Endodermal cell (in vitro differentiated cells): ENCODE results near the gene FDXR. TPM values are rescaled to one million over a fixed set of nuclear protein-coding genes. Genes with fewer than 3 reads are reported as not detected.
A peak's percentile ranks its signal among the peaks of the same experiment; 100 is the strongest.

Experiments
- DNase-seq: peaks from one replicate; pipeline ENCODE4 v3.0.0-alpha.2; 2017
- H3K27ac ChIP-seq: 2 replicates; pipeline ENCODE4 v1.5.1; 2013; ENCODE audit warnings: mild to moderate bottlenecking, low read depth, low read length, moderate library complexity
- H3K27me3 ChIP-seq: 2 replicates; pipeline ENCODE4 v1.6.1; 2013; ENCODE audit warnings: mild to moderate bottlenecking, low read length, moderate library complexity; ENCODE audit not compliant: insufficient read depth, control insufficient read depth, poor library complexity, severe bottlenecking
- H3K36me3 ChIP-seq: 2 replicates; pipeline ENCODE4 v1.7.0; 2013; ENCODE audit warnings: mild to moderate bottlenecking, low read length, moderate library complexity; ENCODE audit not compliant: control insufficient read depth, insufficient read depth
- H3K4me1 ChIP-seq: one replicate; pipeline ENCODE4 v1.7.0; 2013; ENCODE audit warnings: low read length; ENCODE audit not compliant: control insufficient read depth, insufficient read depth
- H3K4me3 ChIP-seq: 2 replicates; pipeline ENCODE4 v1.5.1; 2013; ENCODE audit warnings: mild to moderate bottlenecking, low read length, moderate library complexity
- H3K9ac ChIP-seq: 2 replicates; pipeline ENCODE4 v1.6.1; 2013; ENCODE audit warnings: mild to moderate bottlenecking, low read length, moderate library complexity; ENCODE audit not compliant: poor library complexity, severe bottlenecking; ENCODE audit errors: extremely low read depth
- H3K9me3 ChIP-seq: 2 replicates; pipeline ENCODE4 v1.6.1; 2013; ENCODE audit warnings: mild to moderate bottlenecking, low read length, moderate library complexity; ENCODE audit not compliant: control insufficient read depth
- H3K27ac Mint-ChIP-seq: 2 replicates; pipeline ENCODE4 v1.8.0; 2020; ENCODE audit warnings: mixed read lengths
- H3K27me3 Mint-ChIP-seq: 2 replicates; pipeline ENCODE4 v1.8.0; 2021; ENCODE audit warnings: mild to moderate bottlenecking, mixed read lengths; ENCODE audit not compliant: insufficient read depth
- H3K36me3 Mint-ChIP-seq: 2 replicates; pipeline ENCODE4 v1.8.0; 2020; ENCODE audit warnings: low read depth, mixed read lengths
- H3K4me1 Mint-ChIP-seq: 2 replicates; pipeline ENCODE4 v1.8.0; 2020; ENCODE audit warnings: mixed read lengths
- H3K4me3 Mint-ChIP-seq: 2 replicates; pipeline ENCODE4 v1.8.0; 2020; ENCODE audit warnings: mild to moderate bottlenecking, moderate library complexity, mixed read lengths
- H3K9me3 Mint-ChIP-seq: 2 replicates; pipeline ENCODE4 v1.8.0; 2020; ENCODE audit warnings: mild to moderate bottlenecking, mixed read lengths
- WGBS, 2 experiments: methylation state at CpG; one replicate each; pipeline versions ENCODE4 v1.1.5 to v1.1.7; 2013; ENCODE audit warnings: missing lambda C conversion rate in 2 of 2, mixed read lengths in 1 of 2; ENCODE audit not compliant: insufficient coverage in 1 of 2, insufficient read length in 1 of 2; 5-methylcytosine and 5-hydroxymethylcytosine counted together
- total RNA-seq, 2 donors: library from RNA; stranded (reverse); fragmentation: NEBNext Ultra II Directional in 1 of 2; extraction: Animal tissue kit (Norgen Biotek cat#: 25700) in 1 of 2; gene quantifications; 2 replicates in 1 of 2; 3 replicates in 1 of 2; pipeline ENCODE4 v1.2.1, GENCODE V29; 2021
- TF ChIP-seq, protein P1 (sequence below): fragments of 200-600 bp; sonication (generic); conservative IDR thresholded peaks from 2 replicates; pipeline ENCODE4 v1.5.0; 2021; ENCODE audit warnings: antibody characterized with exemption, mild to moderate bottlenecking

The FDXR gene
- total RNA-seq, 2 donors from 2014 or later, result 17.3 to 19.4 TPM

DNA sequence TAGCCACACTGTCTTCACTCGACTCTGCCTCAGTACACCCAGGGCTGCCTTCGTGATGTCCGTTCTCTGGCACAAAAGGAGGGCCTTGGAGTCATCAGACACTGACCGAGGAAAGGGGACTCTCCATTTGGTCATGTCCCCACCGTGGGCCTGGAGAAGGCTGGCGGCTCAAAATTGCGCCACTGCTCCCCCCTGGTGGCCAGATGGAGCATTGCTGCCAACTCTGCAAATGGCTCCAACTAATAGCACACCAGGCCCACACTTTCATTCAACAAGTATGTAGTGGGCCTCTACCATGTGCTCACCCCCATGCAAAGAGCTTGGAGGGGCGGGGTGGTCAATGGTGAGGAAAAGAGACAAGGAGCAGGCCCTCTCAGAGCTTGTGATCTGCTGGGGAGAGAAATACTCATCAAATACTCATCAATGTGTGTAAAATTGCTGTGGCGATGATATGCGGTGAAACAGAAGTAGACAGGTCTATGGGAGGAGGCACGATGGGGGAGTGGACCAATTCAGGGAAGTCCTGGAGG, 7.9 kb downstream of the FDXR start:
- Histone ChIP-seq H3K4me1 (no peaks in the 10 kb centered on the region), H3K27ac (no peak overlapping the region), H3K36me3 (peaks cover 17% of the 10 kb centered on the region), H3K4me3 (no peak overlapping the region), H3K9ac (no peak overlapping the region), H3K9me3 (no peaks in the 10 kb centered on the region), H3K27me3 (peaks cover 23% of the 10 kb centered on the region)
- WGBS, 2 experiments, result 50% methylated on average over 10 to 11 of the region's 11 CpGs
- Mint-ChIP-seq H3K36me3 (peaks cover 8% of the 10 kb centered on the region), H3K4me3 (no peak overlapping the region), H3K27ac (no peak overlapping the region), H3K27me3 (peaks cover 22% of the 10 kb centered on the region), H3K4me1 (peaks cover 1% of the 10 kb centered on the region), H3K9me3 (no peaks in the 10 kb centered on the region)
- peak; percentile 97 for DNase-seq
- TF ChIP-seq, protein P1, sequence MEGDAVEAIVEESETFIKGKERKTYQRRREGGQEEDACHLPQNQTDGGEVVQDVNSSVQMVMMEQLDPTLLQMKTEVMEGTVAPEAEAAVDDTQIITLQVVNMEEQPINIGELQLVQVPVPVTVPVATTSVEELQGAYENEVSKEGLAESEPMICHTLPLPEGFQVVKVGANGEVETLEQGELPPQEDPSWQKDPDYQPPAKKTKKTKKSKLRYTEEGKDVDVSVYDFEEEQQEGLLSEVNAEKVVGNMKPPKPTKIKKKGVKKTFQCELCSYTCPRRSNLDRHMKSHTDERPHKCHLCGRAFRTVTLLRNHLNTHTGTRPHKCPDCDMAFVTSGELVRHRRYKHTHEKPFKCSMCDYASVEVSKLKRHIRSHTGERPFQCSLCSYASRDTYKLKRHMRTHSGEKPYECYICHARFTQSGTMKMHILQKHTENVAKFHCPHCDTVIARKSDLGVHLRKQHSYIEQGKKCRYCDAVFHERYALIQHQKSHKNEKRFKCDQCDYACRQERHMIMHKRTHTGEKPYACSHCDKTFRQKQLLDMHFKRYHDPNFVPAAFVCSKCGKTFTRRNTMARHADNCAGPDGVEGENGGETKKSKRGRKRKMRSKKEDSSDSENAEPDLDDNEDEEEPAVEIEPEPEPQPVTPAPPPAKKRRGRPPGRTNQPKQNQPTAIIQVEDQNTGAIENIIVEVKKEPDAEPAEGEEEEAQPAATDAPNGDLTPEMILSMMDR, result peak; percentile 90

DNA sequence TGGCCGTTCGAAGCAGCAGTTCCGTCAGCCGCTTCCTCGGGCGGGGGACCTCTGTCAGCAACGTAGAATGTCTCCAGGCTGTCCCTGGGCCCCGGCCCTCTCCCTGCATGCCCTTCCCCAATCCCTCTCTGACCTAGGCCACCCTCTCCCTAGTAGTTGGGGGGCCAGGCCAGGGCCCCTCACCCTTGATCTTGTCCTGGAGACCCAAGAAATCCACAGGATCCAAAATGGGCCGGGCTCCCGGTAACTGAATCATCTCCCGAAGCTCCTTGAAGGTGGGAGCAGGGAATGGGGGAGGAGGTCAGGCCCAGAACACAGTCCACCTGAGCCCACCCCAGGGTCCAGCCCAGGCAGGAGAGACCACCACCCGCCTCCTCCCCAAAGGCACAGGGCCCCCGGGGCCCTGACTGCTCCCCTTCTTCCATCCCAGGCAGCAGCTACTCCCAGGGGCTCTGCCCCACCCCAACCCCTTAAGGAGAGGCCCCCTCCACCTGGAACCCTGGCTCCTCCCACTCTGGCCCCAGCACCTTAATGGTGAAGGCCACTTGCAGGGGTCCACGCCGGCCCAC, 8.4 kb downstream of the FDXR start:
- Histone ChIP-seq H3K4me1 (no peaks in the 10 kb centered on the region), H3K4me3 (no peak overlapping the region), H3K9me3 (no peaks in the 10 kb centered on the region), H3K27me3 (peaks cover 28% of the 10 kb centered on the region), H3K9ac (no peak overlapping the region), H3K27ac (no peak overlapping the region), H3K36me3 (peaks cover 14% of the 10 kb centered on the region)
- TF ChIP-seq, protein P1, result no peak
- H3K27ac Mint-ChIP-seq, result no peak overlapping the region
- no peak overlapping the region for H3K4me3 Mint-ChIP-seq
- WGBS, 2 experiments, result 94% methylated on average over 11 to 15 of the region's 15 CpGs
- H3K9me3 Mint-ChIP-seq, result no peaks in the 10 kb centered on the region
- DNase-seq, result no peak
- peaks cover 1% of the 10 kb centered on the region for H3K4me1 Mint-ChIP-seq
- H3K36me3 Mint-ChIP-seq, result peaks cover 6% of the 10 kb centered on the region
- H3K27me3 Mint-ChIP-seq, result peaks cover 26% of the 10 kb centered on the region

DNA sequence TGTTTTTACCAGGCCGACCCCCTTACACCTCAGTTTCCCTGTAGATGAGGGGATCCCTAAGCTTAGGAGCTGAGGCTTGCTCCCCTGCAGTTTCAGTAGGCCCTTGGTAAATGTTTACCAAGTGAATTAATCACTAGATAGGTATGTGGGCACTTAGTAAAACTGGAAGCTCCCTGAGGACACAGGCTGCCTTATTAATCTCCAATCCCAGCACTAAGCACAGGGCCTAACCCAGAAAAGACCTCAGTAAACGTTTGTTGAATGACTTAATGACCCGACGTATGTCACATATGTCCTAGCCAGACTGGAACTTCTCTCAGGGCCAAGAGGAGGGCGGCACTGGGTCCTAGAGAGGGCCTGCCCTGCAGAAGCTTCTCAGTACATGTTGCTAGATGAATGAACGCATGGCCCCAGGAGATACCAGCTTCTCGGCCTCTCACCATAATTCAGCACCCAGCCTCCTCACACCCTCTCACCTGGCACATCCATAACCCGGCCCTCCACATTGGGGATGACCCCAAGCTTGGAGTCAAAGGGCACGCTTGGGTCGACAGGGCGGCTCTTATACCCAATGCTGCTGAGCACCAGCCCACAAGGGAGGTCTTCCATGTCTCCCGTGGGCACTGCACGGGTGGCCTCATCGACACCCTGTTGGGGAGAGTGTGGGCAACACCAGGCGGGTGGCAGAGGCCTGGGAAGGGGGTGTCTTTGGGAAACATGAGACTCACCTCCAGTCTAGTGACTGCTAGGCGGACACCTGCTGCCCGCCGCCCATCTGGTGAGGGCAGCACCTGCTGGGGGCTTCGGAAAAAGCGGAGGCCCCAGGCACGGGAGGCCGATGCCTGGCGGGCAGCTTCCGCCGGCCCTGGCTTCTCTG, 9.1 kb downstream of the FDXR start:
- Mint-ChIP-seq H3K36me3 (peaks cover 6% of the 10 kb centered on the region), H3K4me3 (no peak overlapping the region), H3K27ac (no peak overlapping the region), H3K4me1 (peaks cover 1% of the 10 kb centered on the region), H3K27me3 (peaks cover 33% of the 10 kb centered on the region), H3K9me3 (no peaks in the 10 kb centered on the region)
- TF ChIP-seq, protein P1, result no peak
- no peak overlapping the region for H3K9ac ChIP-seq
- no peak for DNase-seq
- H3K27ac ChIP-seq, result no peak overlapping the region
- no peak overlapping the region for H3K4me3 ChIP-seq
- H3K36me3 ChIP-seq, result peaks cover 14% of the 10 kb centered on the region
- no peaks in the 10 kb centered on the region for H3K9me3 ChIP-seq
- no peaks in the 10 kb centered on the region for H3K4me1 ChIP-seq
- 92 to 93% methylated on average over 19 to 25 of the region's 25 CpGs for WGBS, 2 experiments
- peaks cover 36% of the 10 kb centered on the region for H3K27me3 ChIP-seq
